HG03175 (cell line): Measurements from ENCODE around the gene THRB.

ENCODE experiments used
- ATAC-seq: cut with Tn5 transposase; IDR thresholded peaks from one replicate; pipeline ENCODE4 v1.9.1; 2021; ENCODE audit warnings: mild to moderate bottlenecking, moderate library complexity; ENCODE audit not compliant: unreplicated experiment

The THRB gene

DNA sequence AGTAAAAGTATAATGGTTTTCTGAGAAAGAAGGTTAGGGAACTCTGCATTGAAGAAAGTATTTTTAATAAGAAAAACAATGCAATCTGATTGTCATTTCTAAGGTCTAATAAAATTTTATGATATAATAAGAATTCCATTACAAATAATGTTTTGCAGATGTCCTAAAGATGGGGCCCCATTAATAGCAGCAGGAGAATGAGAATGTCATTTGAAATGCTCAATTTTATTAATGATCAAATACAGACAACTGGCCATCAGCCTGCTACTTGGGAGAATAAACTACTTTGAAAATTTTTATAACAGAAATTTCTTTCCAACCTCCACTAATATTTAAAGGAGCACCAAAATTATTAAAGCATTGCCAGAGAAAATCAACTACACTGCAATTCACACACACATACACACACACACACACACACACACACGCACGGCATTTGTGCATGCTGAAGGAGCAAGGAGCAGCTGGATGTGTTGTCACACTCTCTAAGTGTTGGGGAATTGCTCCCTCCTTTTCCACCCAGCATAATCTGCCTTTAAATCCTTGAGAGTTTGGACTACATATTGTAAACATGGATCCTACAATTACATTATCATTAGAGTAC lies 109.5 kb downstream of the THRB start:
- ATAC-seq: no peak

DNA sequence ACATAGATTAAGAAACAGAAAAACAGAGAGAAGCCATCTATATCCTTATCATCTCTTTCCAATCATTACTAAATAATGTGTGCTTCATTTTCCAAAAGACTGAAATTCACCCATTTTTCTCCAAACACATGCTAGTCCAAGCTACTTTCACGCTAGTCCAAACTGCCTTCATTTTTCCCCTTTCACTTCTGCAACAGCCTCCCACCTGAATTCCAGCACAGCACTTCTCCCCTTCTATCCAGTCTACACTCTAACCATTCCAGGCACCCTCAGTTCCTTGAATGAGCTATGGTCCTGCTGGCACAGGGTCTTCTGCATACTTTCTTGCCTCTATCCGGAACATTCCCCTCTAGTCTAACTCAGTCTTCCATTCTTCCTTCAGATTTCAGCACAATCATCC lies 112.0 kb downstream of the THRB start:
- ATAC-seq: no peak

DNA sequence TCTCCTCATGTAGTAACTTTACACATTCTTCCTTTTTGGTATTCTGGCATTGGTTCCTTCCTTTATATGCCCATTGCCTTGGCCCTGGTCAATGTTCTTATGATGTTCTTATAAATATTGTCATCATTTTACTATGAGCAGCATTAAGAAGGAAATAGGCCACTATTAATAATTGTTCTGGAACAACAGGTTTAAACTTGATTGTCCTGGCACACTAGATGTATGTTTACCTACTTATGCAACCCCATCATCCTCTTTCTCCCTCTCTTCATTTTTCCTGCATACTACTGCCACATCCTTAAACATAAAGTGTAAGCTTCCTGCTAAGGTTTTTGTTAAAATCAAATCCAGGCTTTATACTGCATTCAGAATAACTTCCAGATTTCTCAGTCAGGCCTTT lies 114.7 kb downstream of the THRB start:
- ATAC-seq: no peak

DNA sequence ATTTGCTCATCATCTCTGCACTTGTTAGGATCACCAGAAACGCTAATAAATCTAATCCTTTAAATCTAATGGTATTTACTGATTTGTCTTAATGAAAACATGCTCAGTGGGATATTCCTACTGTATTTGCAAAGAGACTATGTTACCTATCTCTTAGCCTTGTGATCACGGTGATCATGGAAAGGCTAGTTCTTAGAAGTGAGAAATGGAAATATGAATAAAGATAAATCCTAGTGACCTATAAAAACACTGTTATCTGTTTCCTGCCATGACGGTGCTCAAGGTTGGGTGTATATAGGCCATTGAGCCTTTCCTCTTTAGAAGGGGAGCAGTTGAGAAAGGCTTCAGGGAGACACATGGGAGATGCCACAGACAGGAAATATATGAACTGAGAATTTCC lies 116.3 kb downstream of the THRB start:
- ATAC-seq: no peak

DNA sequence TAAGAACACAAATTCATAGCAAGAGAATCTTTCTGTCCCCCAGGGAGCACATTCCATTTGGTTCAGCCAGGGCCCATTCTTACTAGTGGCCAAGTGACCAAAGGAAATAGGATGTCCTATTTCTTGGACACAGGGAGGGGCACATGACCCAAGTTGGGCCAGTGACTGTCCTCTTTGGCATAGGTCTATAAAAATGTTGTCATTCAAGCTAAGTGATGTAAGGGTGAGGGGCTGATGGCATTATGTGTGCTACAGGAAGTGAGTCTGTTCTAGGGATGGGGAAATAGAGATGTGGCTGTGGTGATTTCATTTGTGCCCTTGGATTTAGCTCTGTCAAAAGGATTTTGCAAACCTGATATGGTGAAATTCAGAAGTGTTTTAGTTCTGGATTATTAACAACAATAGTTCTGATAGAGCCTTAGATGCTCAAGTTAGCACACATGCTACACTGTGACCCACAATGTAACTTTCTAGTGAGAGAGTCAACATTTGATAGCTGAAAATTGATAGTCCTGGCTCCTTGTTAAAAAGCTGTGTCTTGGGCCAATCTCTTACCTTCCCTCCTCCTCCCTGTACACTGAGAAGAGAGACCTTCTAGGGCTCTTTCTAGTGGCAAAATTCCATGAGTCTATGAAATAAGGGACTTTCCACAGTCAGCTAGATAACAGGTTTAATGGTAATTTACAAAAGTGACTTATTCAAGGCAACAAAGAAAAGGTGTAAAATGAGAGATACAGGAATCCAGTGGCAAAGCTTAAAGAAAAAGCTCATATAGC lies 117.2 kb downstream of the THRB start:
- ATAC-seq: no peak

DNA sequence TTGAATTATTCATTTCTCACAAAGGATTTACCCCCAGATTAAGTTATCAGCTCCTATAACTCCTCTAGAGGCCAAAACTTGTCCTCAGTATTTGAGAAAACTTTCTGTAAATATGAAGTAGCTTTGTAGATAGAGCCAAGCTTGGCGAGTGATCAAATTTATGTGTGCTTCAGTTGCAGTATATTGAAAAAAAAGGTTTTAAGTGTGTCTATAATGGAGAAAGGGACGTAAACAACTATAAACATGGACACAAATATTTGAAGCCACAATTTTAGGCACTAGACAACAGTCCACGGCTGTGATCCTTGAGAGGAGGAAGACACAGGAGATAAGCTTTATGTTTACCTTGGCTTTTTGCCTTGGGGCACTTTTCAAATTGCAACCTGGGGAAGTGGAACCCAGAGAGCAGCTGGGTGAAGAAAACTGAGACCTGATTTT lies 118.7 kb downstream of the THRB start:
- no peak for ATAC-seq

DNA sequence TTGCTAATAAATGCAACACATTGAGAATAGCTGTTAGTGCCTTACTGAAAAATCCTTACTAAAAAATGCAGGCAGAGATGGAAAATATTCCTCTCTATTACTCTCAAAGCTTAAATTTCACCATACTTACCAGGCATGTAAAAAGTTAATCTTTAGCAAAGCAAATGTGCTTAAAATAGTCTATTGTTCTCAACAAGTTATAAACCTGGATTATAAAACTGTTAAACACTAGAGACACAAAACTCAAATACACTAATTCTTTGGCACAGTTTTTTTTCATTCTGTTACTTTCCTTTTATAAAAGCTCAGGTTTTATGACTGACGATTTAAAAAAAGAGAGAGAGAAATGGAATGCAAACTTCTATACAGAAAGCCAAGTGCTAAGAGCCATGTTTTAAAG lies 119.8 kb downstream of the THRB start:
- no peak for ATAC-seq

DNA sequence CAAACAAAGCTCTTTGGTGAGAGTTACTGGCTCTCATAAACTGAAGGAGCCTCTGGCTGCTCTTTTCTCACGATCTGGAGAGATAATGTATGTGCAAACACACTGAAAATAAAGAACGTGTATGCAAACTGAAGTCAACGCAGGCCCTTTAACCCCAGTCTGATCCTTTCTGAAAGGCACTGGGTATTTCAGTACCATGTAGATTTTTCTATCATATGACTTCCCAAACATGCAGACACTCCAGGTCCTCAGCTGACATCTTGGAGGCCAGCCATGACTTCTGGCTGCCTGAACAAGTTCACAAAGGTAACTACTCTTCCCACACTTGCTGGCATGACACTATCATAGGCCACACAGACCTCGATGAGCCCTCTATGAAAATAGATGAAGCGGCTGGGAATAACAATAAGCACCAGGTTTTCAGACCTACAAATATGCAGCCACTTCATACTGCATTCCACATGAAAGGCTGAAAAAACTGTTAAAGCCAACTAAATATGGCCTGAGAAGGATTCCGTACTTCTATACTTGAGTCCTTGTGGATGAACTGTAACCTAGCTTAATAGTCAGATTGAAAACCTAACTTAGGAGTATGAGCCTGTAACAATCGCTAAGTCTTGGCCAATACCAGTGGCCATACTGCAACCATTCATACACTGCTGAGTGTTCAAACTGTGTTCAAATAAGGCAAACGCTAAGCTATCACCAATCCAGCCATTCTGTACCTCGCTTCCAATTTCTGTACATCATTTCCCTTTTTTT lies 121.3 kb downstream of the THRB start:
- ATAC-seq: no peak

DNA sequence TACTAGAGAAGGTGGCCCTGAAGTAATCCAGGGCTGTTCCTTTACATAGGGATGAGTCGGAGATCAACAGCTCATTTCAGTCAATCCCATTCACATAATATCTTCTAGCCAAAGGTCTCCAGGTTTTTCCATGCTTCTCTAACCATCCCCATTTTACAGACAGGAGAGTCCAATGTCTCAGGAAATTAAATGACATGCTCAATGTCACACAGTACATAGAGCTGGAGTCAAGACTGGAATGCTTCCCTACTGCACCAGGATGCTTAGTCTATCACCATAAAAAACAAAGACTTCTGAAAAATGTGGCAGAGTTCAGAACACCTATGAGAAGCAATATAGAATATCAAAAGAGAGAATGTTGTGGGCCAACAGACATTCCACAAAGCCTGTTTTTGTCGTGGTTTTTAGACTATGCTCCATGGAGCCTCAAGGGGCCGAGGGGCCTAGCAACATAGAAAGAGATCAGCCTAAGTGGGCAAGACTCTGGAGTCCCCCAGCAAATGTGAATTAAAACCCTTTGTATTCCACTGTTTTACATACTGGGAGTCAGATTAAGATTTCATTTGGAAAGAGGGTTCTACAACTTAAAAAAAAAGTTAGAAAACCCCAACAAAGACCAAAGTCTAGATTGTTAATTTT lies 122.0 kb downstream of the THRB start:
- no peak for ATAC-seq

DNA sequence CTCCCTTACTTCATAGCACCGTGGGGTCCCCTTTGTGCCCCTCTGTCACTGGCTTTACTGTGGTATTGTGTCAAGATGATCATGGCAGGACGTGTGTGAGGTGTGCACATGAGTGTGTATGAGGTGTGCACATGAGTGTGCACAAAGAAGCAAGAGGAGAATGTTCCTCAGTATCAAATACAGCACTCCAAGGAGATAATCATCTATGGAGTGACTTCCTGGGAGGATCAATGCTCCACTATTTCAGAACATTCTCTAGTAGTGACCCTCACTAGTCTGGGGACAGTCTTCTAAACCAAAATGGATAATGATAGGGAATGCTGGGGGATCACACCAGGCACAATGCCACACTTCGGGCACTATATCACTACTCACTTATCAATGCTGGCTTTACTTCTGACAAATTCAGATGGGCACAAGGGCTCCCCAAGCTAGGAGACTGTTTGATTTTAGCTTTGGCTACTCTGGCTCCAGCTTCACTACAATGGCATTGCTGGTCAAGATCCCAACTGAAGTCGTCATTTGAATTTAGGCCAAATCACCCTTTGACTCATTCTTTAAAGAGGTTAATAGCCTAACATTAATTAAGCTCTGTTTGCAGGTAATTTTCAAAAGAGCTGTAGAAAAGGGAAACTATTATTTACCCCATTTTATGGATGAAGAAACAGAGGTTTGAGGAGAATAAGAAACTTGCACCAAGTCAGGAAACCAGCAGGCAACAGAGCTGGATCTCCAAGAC lies 124.1 kb downstream of the THRB start:
- no peak for ATAC-seq

DNA sequence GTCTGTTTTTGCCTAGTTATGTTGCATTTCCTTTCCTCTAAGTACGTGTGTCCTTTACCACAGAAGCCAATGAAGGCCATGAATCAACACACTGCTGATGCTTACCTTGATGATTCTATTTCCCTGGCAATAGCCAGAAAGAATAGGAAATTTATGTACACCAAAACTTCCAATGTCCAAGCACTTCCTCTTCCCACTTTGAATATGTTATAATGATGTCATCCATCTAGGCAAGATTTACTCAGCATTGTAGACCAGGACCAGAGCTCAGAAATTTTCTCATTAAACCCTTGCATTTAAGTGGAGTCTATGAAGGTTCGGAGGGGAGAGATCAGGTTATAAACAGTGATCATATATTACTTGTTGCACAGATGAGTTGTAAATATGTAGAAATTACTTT lies 126.0 kb downstream of the THRB start:
- no peak for ATAC-seq

DNA sequence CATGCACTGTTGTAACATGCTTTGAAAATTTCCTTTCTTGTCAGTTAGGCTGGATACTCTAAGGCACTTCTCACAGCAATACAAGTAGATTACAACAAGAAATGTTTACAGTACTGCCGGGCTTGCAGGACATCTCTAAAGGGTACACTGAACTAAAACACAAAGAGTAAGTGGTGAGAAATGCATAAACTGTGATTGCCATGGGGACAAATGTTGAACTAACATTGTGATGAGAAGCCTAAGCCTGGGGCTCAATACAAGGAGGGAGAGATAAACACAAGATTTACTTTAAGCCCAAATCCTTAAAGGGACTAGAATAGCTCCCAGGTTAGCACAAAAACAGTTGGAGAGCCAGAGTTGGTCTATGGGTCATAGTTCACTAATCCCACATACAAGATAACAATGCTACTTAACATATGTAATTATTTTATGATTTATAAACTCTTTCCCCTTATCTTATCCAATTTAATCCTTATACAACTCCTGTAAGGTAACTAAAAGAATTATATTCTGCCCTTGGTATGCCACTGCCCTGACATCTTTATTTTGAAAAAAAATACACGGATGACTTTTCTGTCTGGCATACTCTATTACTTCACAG lies 126.9 kb downstream of the THRB start:
- ATAC-seq: no peak

DNA sequence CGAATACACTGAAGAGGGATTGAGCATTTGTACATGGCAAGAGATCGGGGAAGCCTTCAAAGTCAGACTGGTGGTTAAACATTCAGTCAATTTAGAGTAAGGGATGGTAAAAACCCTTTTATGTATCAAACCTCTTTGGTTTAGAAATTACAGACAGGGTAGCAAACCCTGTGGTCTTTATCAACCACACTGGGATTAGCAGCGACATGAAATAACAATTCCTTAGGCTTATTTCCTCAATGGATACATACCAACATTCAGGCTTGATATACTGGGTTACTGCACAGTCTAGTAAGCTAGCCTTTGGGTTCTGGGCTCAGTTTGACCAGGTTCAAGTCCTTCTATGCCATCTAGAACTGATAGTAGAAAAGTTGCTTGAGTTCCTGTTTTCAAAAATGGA lies 127.4 kb downstream of the THRB start:
- ATAC-seq: no peak

DNA sequence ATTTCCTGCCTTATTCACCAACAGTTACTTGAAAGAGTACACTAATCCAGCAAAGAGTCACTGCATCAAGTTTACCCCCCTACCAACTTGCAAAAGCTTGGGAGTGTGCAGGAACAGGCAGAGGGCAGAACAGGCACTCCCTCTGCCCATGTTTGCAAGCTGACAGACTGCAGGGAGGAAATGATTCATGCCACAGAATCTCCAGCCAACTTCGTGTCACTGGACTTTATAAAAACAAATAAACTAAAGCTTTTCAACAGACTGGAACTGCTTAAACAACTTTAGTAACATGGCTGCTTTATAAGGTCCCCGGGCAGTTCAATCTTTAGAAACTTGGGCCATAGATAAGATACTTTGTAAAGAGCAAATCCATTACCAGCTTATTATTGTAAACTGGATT lies 129.5 kb downstream of the THRB start:
- ATAC-seq: no peak

DNA sequence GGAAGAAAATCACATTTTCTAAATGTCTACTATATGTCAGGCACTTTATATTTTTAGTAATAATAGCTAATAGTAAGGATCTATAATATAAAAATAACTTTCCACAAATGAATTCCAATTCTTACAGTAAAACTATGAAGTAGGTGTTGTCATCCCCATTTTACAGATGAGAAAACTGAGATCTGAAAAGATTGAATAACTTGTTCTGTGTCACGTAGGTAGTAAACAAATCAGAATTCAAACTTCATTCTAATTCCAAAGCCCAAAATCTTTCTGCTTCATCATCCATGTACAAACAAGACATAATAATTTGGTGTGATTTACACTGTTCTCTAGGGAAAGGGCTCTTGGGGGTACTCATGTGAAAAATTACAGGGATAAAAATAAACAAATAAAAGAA lies 130.3 kb downstream of the THRB start:
- no peak for ATAC-seq

DNA sequence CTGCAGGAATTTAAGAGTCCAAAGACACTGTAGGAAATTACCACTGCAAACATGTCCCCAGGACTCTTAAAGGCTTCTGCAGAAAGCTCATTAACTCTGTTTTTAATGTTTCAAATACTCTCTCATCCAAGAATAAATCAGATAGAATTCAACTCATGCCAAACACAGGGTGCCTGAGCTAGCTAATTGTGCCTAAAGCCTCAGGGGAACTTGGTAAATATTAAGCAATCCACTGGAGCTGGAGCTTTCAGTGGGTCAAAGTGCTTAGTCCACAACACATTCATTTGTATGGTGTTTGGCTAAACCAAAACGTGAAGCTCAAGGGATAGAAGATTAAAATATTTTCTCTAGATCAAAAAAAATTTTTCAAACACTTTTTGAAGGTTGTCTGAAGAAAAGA lies 131.4 kb downstream of the THRB start:
- ATAC-seq: no peak

DNA sequence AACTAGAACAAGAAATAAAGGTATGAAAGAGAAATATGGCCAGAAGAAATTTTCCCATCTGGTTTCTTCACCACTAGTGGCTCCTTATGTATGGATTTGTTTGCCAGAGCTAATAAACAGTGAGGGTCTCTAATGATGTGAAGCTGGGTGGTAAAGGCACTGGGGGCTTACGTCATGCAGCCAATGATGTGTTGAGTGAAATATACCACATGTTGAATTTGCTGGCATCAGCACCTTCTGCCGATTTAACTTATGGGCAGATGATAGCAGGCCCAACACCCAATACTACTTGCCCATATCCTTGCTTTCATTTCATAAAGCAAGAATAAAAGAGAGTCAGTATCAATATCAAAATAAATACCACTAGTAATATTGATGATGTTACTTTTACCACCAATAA lies 133.0 kb downstream of the THRB start:
- ATAC-seq: no peak

DNA sequence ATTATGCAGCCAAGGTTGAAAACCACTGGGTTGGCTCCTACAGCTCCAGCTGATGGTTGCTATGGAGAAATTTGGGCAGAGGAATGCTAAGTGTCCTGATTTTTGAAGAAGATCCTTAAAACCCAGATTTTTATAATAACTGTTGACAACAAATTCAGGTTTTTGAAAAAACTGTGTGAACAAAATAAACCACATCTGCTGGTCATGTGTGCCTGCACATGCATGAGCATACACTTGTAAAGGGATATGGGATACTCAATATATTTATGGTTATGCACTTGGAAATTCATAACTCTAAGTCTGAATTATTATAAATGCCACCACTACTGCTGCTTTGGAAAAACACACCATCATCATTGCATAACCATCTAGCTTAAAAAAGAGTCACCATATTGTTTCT lies 133.7 kb downstream of the THRB start:
- no peak for ATAC-seq

DNA sequence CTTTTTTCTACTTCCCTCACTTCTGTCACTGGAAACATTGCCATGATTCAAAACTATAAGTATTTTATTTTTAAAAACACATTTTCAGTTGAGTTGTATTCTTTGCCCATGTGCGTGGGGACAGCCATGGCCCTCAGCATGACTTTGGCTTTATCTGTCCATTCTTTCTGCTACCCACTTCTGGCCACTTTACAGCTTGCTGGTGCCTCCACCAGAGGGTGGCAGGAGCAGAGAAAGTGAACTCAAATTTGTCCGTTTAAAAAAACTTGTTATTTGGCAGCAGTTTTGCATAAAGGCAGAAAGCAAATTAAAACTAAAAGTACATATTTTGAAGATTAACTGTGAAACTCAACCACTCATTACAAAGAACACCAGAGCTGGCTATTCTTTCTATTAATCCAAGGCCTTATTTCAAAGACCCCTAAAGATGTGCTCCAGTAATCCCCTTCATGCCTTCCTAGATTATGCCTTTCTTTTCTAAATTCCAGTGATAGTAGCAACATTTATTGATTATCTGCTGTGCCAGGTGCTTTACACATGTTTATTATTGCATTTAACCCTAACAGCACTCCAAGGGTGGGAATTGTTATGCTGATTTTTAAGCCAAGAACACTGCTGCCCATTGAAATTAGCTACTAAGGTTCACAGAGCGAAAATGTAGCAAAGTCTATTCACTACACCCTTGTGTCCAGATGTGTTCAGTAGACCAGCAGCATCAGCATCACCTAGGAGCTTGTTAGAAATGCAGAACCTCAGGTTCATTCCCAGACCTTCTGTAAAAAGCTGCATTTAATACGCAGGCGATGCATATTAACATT lies 134.8 kb downstream of the THRB start:
- ATAC-seq: no peak

DNA sequence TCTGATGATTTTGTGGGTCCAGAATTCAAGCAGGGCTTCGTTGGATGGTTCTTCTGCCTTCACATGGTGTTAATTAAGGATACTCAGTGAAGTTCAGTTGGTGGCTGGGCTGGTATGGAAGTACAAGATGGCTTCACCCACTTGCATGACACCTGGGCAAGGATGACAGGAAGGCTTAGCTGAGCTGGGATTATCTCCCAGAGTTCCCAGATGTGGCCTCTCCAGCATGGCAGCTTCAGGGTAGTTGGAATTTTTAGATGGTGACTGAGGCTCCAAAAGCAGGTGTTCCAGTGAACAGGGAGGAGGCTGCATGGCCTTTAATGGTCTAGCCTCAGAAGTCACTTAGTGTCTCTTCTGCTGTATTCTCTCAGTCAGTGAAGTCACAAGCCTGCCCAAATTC lies 135.5 kb downstream of the THRB start:
- no peak for ATAC-seq
